Motor neuron (in vitro differentiated cells): ENCODE measurements around the gene TCF19. TPM values are rescaled to one million over a fixed set of nuclear protein-coding genes. Genes with fewer than 3 reads are reported as not detected.
"Not testable (repeated sequence)": the region's sequence is repeated elsewhere in the genome, so short reads cannot be mapped to it uniquely, and the experiment has no call there.

Source experiments
- ATAC-seq, 8 experiments: fragments of 200-7000 bp; cut with Tn5 transposase; replicated peaks in 6 of 8; 2 replicates each; pipeline ENCODE4 v1.8.0; 2021; ENCODE audit warnings: mild to moderate bottlenecking in 8 of 8, moderate library complexity in 8 of 8
- H3K27ac ChIP-seq, 2 donors: fragments of 250-450 bp; sonication (Bioruptor Pico); 2 replicates each; pipeline ENCODE4 v1.9.0; 2021; ENCODE audit warnings: antibody characterized with exemption in 2 of 2, mild to moderate bottlenecking in 2 of 2, moderate library complexity in 1 of 2
- H3K4me1 ChIP-seq, 2 donors: fragments of 250-450 bp; sonication (Bioruptor Pico); replicated peaks in 1 of 2; 2 replicates each; pipeline ENCODE4 v1.6.1; 2021; ENCODE audit warnings: antibody characterized with exemption in 2 of 2, mild to moderate bottlenecking in 2 of 2, moderate library complexity in 1 of 2
- H3K4me3 ChIP-seq, 5 donors: fragments of 250-450 bp; sonication (Bioruptor Pico); 2 replicates each; pipeline ENCODE4 v1.9.0; 2021; ENCODE audit warnings: antibody characterized with exemption in 5 of 5, mild to moderate bottlenecking in 5 of 5, moderate library complexity in 4 of 5
- WGBS, 10 experiments: fragments of 450-650 bp; shearing (Covaris generic); methylation state at CpG; one replicate each; pipeline ENCODE4 v1.0.0; 2022; 5-methylcytosine and 5-hydroxymethylcytosine counted together
- in situ Hi-C, 9 experiments: fragments of 400-800 bp; cut with MboI; loops; one replicate each; pipeline ENCODE4 v1.15.0; 2021; ENCODE audit warnings: low sequenced_read_pairs in 9 of 9, low pct_unique_long_range_greater_than_20kb in 2 of 9; ENCODE audit not compliant: unreplicated experiment in 9 of 9
- total RNA-seq, 8 experiments: library from RNA; unstranded; fragments of 300-600 nt; gene quantifications; 2 replicates each; pipeline versions ENCODE4 v1.2.3 to v1.2.4, GENCODE V29; 2022

TCF19 gene
- total RNA-seq, 8 experiments from 2014 or later = 0.36 to 14.7 (median 2.6) TPM

DNA sequence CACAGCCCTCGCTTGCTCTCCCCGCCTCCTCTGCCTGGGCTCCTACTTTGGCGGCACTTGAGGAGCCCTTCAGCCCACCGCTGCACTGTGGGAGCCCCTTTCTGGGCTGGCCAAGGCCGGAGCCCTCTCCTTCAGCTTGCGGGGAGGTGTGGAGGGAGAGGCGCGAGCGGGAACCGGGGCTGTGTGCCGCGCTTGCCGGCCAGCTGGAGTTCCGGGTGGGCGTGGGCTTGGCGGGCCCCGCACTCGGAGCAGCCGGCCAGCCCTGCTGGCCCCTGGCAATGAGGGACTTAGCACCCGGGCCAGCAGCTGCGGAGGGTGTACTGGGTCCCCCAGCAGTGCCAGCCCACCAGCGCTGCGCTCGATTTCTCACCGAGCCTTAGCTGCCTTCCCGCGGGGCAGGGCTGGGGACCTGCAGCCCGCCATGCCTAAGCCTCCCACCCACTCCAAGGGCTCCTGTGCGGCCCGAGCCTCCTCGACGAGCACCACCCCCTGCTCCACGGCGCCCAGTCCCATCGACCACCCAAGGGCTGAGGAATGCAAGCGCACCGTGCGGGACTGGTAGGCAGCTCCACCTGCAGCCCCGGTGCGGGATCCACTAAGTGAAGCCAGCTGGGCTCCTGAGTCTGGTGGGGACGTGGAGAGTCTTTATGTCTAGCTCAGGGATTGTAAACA, 37.1 kb downstream of the TCF19 start:
- H3K27ac ChIP-seq, H3K4me3 ChIP-seq, H3K4me1 ChIP-seq, ATAC-seq: not testable (repeated sequence)
- in situ Hi-C loops = loop anchor here in 1 of 9 experiments (10.0 kb wide), 1 partner anchor 169 kb away; no protein-coding TSS in a partner anchor
- 100% methylated on average over 1 to 7 of the region's 41 CpGs; no CpG with 5 or more reads in 7 of the 10 experiments for WGBS, 10 experiments

- in situ Hi-C loops = loop anchor here in 1 of 9 experiments (10.0 kb wide), 1 partner anchor 168 kb away; no protein-coding TSS in a partner anchor
- H3K4me1 ChIP-seq, ATAC-seq: not testable (repeated sequence)
- WGBS, 10 experiments = 67 to 90% (median 80%) methylated on average over 6 to 13 of the region's 25 CpGs; no CpG with 5 or more reads in 4 of the 10 experiments
- H3K27ac ChIP-seq = peak overlapping the region; percentile 89 to 96
- peak overlapping the region; percentile 45 to 69 (median 59) for H3K4me3 ChIP-seq
Measured at GRCh38 chr6:31196251-31197022, 38.0 kb downstream of the TCF19 start.

DNA sequence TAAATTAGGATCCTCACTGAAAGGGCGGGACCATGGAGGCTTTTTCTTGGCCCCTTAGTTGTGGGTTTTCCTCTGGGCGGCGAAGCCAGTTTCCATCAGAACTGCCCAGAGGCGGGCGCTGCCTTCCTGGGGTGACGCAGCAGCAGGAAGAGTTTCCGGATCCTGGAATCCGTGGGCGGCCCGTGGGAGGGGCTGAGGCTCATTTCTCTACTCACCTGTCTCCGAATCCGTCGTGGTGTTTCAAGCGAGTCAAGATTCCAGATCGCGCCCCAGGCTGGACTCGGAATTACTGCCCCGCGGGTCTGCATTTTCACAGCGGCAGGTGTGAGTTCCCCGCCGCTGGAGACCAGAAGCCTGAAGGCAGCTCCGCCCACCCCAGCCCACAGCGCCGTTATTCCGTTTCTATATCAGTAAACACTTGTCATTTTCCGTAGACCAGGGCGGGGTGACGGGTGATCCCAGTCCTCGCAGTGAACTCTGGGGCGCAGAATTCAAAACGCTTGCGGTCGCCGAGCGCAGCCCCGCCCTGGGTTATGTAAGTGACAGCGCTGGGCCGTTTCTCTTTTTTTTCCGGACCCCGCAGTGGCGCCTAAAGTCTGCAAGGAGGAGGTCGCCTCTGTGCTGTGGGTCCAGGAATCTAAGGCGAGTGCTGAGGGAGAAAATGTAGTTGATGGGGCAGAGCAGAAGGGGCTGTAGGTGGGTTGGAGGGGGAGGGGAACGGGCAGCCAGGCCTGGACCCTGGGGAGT, 39.3 kb downstream of the TCF19 start:
- in situ Hi-C loops = loop anchor here in 1 of 9 experiments (10.0 kb wide), 1 partner anchor 167 kb away; no protein-coding TSS in a partner anchor
- H3K4me1 ChIP-seq = peaks cover 3 to 7% of the 10 kb centered on the region in 2 donors
- 0 to 10% (median 1%) methylated on average over 5 to 21 of the region's 45 CpGs; no CpG with 5 or more reads in 6 of the 10 experiments for WGBS, 10 experiments
- H3K27ac ChIP-seq = peak overlapping the region; percentile 89 to 96
- peak overlapping the region; percentile 45 to 69 (median 59) for H3K4me3 ChIP-seq
- peak; percentile 76 to 88 (median 85) for ATAC-seq

GRCh38 chr6:31199105-31199452, 40.7 kb downstream of the TCF19 start:
- H3K4me3 ChIP-seq, ATAC-seq: not testable (repeated sequence)
- in situ Hi-C loops = loop anchor here in 1 of 9 experiments (10.0 kb wide), 1 partner anchor 166 kb away; no protein-coding TSS in a partner anchor

DNA sequence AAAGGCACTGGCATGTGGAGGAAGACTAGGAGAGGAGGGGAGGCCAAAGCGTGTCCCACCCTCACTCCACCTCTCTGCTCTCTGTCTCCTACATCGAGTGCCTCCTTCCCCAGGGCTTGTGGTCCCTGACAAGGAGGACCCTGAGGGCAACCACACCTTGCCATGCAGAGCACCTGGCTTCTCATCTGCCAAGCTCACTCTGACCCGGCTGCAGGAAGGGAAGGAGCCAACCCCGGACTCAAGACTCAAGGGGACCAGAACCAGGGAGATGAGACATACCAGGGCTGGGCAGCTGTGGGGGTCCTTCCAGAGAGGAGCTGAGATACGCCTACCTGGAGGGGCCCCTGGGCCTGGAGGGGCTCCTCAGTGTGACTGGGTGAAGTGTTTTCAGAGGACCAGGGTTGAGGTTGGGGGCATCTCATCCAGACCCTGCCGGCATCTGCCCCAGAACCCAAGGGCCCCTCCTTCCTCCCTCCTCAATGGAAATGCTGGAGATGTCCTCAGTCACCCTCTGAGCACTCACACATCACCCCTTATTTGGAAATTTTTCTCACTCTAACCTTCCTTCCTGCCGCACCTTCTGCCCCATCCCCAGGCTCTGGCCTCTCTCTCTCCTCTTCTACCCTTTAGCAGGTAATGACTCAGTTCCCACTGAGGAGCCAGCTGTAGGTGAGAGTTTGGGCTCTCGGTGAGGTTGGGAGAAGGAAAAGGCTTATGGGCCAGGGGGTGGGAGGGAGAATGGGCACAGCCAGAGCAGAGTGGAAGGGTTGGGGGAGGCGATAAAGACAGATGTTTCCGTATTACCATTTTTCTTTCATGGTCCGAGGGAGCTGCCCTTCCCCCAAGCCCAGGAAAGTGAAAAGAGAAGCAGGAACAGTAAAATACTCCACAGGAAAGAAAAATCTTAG, 44.1 kb downstream of the TCF19 start:
- in situ Hi-C loops = loop anchor here in 1 of 9 experiments (25.0 kb wide), 1 partner anchor 160 kb away; the partner anchor contains the start of gene HLA-B
- no peak overlapping the region for H3K4me3 ChIP-seq
- ATAC-seq = no peak
- H3K4me1 ChIP-seq = peaks cover 0 to 11% of the 10 kb centered on the region in 2 donors
- WGBS, 10 experiments = 0 to 64% (median 39%) methylated on average over 1 to 6 of the region's 11 CpGs; no CpG with 5 or more reads in 4 of the 10 experiments
- H3K27ac ChIP-seq = no peak overlapping the region

More at GRCh38 chr6:31199105-31199452, 40.7 kb downstream of the TCF19 start:
- H3K27ac ChIP-seq = not testable (repeated sequence)
- peaks cover 3 to 17% of the 10 kb centered on the region in 2 donors for H3K4me1 ChIP-seq
- 82 to 100% (median 83%) methylated on average over 1 to 2 of the region's 4 CpGs; no CpG with 5 or more reads in 7 of the 10 experiments for WGBS, 10 experiments

- ATAC-seq = peak; percentile 83 to 94 (median 89)
- in situ Hi-C loops = loop anchor here in 1 of 9 experiments (25.0 kb wide), 1 partner anchor 159 kb away; the partner anchor contains the start of gene HLA-B
- H3K4me1 ChIP-seq = peaks cover 7 to 11% of the 10 kb centered on the region in 2 donors
- H3K27ac ChIP-seq = no peak overlapping the region
- H3K4me3 ChIP-seq = peak overlapping the region in 1 of 5 donors; percentile 19
- 17 to 83% (median 56%) methylated on average over 1 to 5 of the region's 5 CpGs for WGBS, 10 experiments
Measured at GRCh38 chr6:31203345-31203979, 45.1 kb downstream of the TCF19 start.

- Histone ChIP-seq H3K4me3 (no peak overlapping the region), H3K27ac (no peak overlapping the region), H3K4me1 (peaks cover 11% of the 10 kb centered on the region in 2 donors)
- in situ Hi-C loops = loop anchor here in 1 of 9 experiments (25.0 kb wide), 1 partner anchor 158 kb away; the partner anchor contains the start of gene HLA-B
- ATAC-seq = no peak
- WGBS, 10 experiments = 40 to 100% (median 90%) methylated on average over 1 to 4 of the region's 4 CpGs; no CpG with 5 or more reads in 3 of the 10 experiments
Measured at GRCh38 chr6:31204751-31205145, 46.4 kb downstream of the TCF19 start.

DNA sequence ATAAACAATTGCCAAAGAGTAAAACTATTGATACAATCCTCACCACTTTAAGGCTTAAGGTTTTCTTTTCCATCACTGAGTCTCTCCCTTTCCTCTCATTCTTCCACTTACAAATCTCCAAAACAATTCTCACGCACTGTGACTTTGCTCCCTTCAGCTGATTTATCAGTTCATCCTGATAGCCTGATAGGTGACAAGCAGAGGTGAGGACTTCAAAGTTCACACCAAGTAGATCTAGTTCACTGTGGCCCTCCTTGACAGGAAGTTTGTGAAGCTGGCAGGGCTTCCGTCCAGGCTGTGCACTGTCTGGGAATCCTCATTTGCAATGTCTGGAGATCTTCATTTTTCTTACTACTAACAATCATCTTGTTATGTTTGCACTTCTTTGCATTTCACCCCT, 47.2 kb downstream of the TCF19 start:
- ATAC-seq = no peak
- no peak overlapping the region for H3K4me3 ChIP-seq
- in situ Hi-C loops = loop anchor here in 1 of 9 experiments (25.0 kb wide), 1 partner anchor 157 kb away; the partner anchor contains the start of gene HLA-B
- peaks cover 11% of the 10 kb centered on the region in 2 donors for H3K4me1 ChIP-seq
- WGBS, 10 experiments = 50 to 93% (median 78%) methylated on average over 1 to 2 of the region's 2 CpGs; no CpG with 5 or more reads in 1 of the 10 experiments
- no peak overlapping the region for H3K27ac ChIP-seq

DNA sequence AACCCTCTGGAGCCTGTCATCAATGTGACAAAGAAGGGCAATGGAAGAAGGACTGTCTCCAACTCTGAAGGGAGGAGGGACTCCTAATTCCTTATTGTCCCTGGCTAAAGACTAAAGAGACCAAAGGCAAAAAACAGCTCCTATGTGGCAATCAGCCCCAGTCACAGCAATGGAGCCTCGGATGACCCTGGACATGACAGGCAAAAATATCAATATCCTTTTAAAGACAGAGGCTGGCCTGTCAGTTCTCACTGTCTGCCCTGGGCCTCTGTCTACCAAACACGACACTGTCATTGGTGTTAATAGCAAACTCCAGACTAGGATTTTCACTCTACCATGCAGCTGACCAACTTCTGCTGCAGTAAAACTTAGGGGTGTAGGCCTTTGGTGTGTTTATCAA, 50.1 kb downstream of the TCF19 start:
- in situ Hi-C loops = loop anchor here in 1 of 9 experiments (25.0 kb wide), 1 partner anchor 154 kb away; the partner anchor contains the start of gene HLA-B
- H3K4me3 ChIP-seq = no peak overlapping the region
- H3K4me1 ChIP-seq = peaks cover 4 to 13% of the 10 kb centered on the region in 2 donors
- no peak overlapping the region for H3K27ac ChIP-seq
- peak in 1 of 8 experiments; percentile 10 for ATAC-seq
- WGBS, 10 experiments = 31 to 45% (median 33%) methylated on average over 1 to 2 of the region's 2 CpGs; no CpG with 5 or more reads in 7 of the 10 experiments

GRCh38 chr6:31209137-31209536, 50.7 kb downstream of the TCF19 start:
- Histone ChIP-seq H3K4me3 (no peak overlapping the region), H3K27ac (no peak overlapping the region), H3K4me1 (peaks cover 0 to 13% of the 10 kb centered on the region in 2 donors)
- 17 to 89% (median 75%) methylated on average over 1 to 2 of the region's 2 CpGs for WGBS, 10 experiments
- ATAC-seq = no peak
- in situ Hi-C loops = loop anchor here in 1 of 9 experiments (25.0 kb wide), 1 partner anchor 153 kb away; the partner anchor contains the start of gene HLA-B

DNA sequence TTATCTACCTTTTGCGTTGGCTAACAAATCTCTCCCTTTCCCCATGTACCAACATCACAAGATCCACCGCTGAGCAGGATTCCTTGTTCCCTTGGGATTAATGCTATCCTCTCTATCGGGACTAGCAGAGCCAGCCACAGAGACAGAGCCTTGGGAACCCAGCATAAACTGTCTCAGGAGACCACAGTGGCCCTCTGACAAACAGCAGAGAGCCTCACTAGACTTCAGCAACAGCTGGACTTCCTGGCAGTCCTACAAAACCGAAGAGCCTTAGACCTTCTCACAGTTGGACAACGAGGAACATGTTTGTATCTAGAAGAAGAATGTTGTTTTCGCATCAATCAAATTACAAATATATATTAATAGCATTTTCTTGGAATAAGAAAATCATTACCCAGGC, 51.7 kb downstream of the TCF19 start:
- peak in 1 of 8 experiments; percentile 8 for ATAC-seq
- 0 to 100% (median 61%) methylated on average over 1 to 5 of the region's 6 CpGs for WGBS, 10 experiments
- in situ Hi-C loops = loop anchor here in 1 of 9 experiments (25.0 kb wide), 1 partner anchor 152 kb away; the partner anchor contains the start of gene HLA-B
- peaks cover 0 to 13% of the 10 kb centered on the region in 2 donors for H3K4me1 ChIP-seq
- no peak overlapping the region for H3K4me3 ChIP-seq
- no peak overlapping the region for H3K27ac ChIP-seq
